ENCODE results near the gene DGKD. TPM values are rescaled to one million over a fixed set of nuclear protein-coding genes. Genes with fewer than 3 reads are reported as not detected.
A peak's percentile ranks its signal among the peaks of the same experiment; 100 is the strongest.

DGKD gene
- polyA plus RNA-seq, 3 donors: 14.5 to 67.5 (median 16.6) TPM

DNA sequence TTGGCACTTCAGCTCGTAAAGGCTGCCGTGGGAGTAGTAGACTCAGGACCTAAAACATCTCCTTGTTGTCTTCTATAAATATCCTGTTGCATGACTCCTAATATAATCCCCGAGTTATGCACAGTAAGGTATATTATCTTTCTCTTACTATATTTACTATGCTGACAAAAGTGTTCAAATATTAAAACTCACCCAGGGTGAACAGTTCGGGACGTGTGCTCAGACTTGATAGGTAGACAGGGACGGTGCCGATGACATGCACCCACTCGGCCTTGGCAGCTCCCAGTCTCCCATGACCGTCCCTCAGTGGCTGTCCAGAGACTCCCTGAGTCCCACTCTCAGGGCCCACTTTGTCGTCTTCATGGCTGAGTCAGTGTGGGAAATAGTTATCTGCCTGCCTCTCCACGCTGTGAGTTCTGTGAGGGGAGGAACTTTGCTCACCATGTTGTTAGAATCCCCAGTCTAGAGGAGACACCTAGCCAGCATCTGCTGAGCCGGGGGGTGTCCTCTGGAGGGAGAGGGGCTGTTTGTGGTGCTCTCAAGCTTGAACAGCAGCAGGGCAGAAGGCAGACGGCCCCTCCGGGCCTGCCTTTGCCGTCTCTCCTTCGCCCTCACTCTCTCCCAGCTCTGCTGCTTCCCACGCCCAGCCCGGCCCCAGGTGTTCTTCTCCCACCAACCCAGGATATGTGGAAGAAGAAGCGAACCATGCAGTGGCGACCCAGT lies 75.0 kb downstream of the DGKD start:
- peaks cover 8 to 18% (median 9%) of the 10 kb centered on the region in 7 donors for H3K9me3 Mint-ChIP-seq
- Histone ChIP-seq H3K9me3 (replicated peaks in 1 of 2; ENCODE audit: control insufficient read depth in 1 of 2, insufficient read depth in 1 of 2, low read length in 2 of 2) (peaks cover 10 to 16% of the 10 kb centered on the region in 2 donors), H3K4me1 (ENCODE audit: control insufficient read depth in 1 of 2, insufficient read depth in 2 of 2, low read length in 2 of 2) (no peaks in the 10 kb centered on the region), H3K36me3 (replicated peaks in 1 of 2; ENCODE audit: control insufficient read depth in 1 of 2, insufficient read depth in 2 of 2, low read length in 2 of 2) (peaks cover 9 to 67% of the 10 kb centered on the region in 2 donors), H3K27ac (ENCODE audit: low read depth in 1 of 2, low read length in 2 of 2) (peak overlapping the region in 1 of 2 donors; percentile 3), H3K27me3 (ENCODE audit: control insufficient read depth in 2 of 2, insufficient read depth in 2 of 2, low read length in 2 of 2) (no peaks in the 10 kb centered on the region), H4K20me1 (ENCODE audit: insufficient read depth, low read length) (peaks cover 89% of the 10 kb centered on the region), H3K9ac (ENCODE audit: insufficient read depth, low read length, poor library complexity, severe bottlenecking) (no peak overlapping the region), H3K79me2 (ENCODE audit: insufficient read depth, low read length) (peaks cover 76% of the 10 kb centered on the region), H2AFZ (ENCODE audit: insufficient read depth, low read depth, low read length, poor library complexity, severe bottlenecking) (no peak overlapping the region), H3K4me3 (replicated peaks in 1 of 3; ENCODE audit: low read depth in 2 of 3, low read length in 3 of 3) (no peak overlapping the region), H3K4me2 (replicated peaks; ENCODE audit: extremely low read depth, low read length, poor library complexity, severe bottlenecking) (no peak overlapping the region)
- intact Hi-C loops (cut with micrococcal nuclease): no loop called here
- peak overlapping the region in 3 of 7 donors; percentile 3 to 50 (median 33) for H3K27ac Mint-ChIP-seq
- TF ChIP-seq, protein P1, sequence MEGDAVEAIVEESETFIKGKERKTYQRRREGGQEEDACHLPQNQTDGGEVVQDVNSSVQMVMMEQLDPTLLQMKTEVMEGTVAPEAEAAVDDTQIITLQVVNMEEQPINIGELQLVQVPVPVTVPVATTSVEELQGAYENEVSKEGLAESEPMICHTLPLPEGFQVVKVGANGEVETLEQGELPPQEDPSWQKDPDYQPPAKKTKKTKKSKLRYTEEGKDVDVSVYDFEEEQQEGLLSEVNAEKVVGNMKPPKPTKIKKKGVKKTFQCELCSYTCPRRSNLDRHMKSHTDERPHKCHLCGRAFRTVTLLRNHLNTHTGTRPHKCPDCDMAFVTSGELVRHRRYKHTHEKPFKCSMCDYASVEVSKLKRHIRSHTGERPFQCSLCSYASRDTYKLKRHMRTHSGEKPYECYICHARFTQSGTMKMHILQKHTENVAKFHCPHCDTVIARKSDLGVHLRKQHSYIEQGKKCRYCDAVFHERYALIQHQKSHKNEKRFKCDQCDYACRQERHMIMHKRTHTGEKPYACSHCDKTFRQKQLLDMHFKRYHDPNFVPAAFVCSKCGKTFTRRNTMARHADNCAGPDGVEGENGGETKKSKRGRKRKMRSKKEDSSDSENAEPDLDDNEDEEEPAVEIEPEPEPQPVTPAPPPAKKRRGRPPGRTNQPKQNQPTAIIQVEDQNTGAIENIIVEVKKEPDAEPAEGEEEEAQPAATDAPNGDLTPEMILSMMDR (IDR thresholded peaks at IDR 0.05): no peak
- peaks cover 8% of the 10 kb centered on the region for H3K4me1 Mint-ChIP-seq
- no peaks in the 10 kb centered on the region for H3K27me3 Mint-ChIP-seq (ENCODE audit: low read depth in 3 of 3)
- peaks cover 39 to 55% of the 10 kb centered on the region in 2 donors for H3K36me3 Mint-ChIP-seq
- no peak for DNase-seq
- WGBS (ENCODE audit: insufficient coverage): 97% methylated on average over 12 of the region's 20 CpGs
- H3K4me3 Mint-ChIP-seq: no peak overlapping the region

DNA sequence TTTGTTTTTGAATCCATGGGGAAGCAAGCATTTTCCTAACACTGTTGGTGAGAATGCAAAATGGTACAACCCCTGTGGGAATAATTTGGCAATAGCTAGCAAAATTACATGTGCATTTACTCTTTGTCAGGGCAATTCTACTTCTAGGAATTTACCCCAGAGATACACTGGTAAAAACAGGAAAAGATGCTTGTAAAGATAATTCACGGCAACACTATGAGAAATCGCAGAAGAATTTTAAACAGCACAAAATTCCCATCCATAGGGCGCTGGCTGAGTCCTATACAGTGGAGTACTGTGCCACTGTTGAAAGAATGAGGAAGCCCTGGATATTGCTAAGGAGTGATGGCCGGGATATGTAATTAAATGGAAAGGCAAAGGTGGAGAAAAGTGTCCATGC lies 75.8 kb downstream of the DGKD start:
- peaks cover under 1 to 4% of the 10 kb centered on the region in 2 donors for H3K4me1 ChIP-seq (ENCODE audit: control insufficient read depth in 1 of 2, insufficient read depth in 2 of 2, low read length in 2 of 2)
- no peak overlapping the region for H3K4me3 ChIP-seq (replicated peaks in 1 of 3; ENCODE audit: low read depth in 2 of 3, low read length in 3 of 3)
- peaks cover 90% of the 10 kb centered on the region for H4K20me1 ChIP-seq (ENCODE audit: insufficient read depth, low read length)
- H3K4me2 ChIP-seq (replicated peaks; ENCODE audit: extremely low read depth, low read length, poor library complexity, severe bottlenecking): no peak overlapping the region
- peaks cover 5 to 68% of the 10 kb centered on the region in 2 donors for H3K36me3 ChIP-seq (replicated peaks in 1 of 2; ENCODE audit: control insufficient read depth in 1 of 2, insufficient read depth in 2 of 2, low read length in 2 of 2)
- H3K27ac ChIP-seq (ENCODE audit: low read depth in 1 of 2, low read length in 2 of 2): no peak overlapping the region
- H3K79me2 ChIP-seq (ENCODE audit: insufficient read depth, low read length): peaks cover 69% of the 10 kb centered on the region
- Mint-ChIP-seq H3K4me3 (no peak overlapping the region), H3K27me3 (ENCODE audit: low read depth in 3 of 3) (no peaks in the 10 kb centered on the region), H3K9me3 (peaks cover 7 to 15% (median 8%) of the 10 kb centered on the region in 7 donors), H3K27ac (peak overlapping the region in 1 of 7 donors; percentile 13), H3K4me1 (peaks cover 15% of the 10 kb centered on the region), H3K36me3 (peaks cover 39 to 56% of the 10 kb centered on the region in 2 donors)
- H2AFZ ChIP-seq (ENCODE audit: insufficient read depth, low read depth, low read length, poor library complexity, severe bottlenecking): no peak overlapping the region
- TF ChIP-seq, protein P1 (IDR thresholded peaks at IDR 0.05): no peak
- no peaks in the 10 kb centered on the region for H3K27me3 ChIP-seq (ENCODE audit: control insufficient read depth in 2 of 2, insufficient read depth in 2 of 2, low read length in 2 of 2)
- 100% methylated on average over 2 of the region's 4 CpGs for WGBS (ENCODE audit: insufficient coverage)
- no peak overlapping the region for H3K9ac ChIP-seq (ENCODE audit: insufficient read depth, low read length, poor library complexity, severe bottlenecking)
- intact Hi-C loops (cut with micrococcal nuclease): no loop called here
- DNase-seq: no peak
- peaks cover 6 to 16% of the 10 kb centered on the region in 2 donors for H3K9me3 ChIP-seq (replicated peaks in 1 of 2; ENCODE audit: control insufficient read depth in 1 of 2, insufficient read depth in 1 of 2, low read length in 2 of 2)
